Renal pelvis (tissue), 4 donors: ENCODE results near the gene TTLL10. TPM values are rescaled to one million over a fixed set of nuclear protein-coding genes. Genes with fewer than 3 reads are reported as not detected.

Source experiments
- DNase-seq: peaks from one replicate; pipeline ENCODE4 v3.0.0-alpha.2; 2013
- polyA plus RNA-seq, 3 donors: library from polyadenylated mRNA; unstranded; fragments of 120-200 nt; gene quantifications; one replicate each; pipeline ENCODE4 v1.2.1, GENCODE V29; 2013; ENCODE audit not compliant: insufficient read length in 3 of 3

TTLL10 gene
- polyA plus RNA-seq, 3 donors, result 0.94 to 1.1 (median 1.1) TPM

DNA sequence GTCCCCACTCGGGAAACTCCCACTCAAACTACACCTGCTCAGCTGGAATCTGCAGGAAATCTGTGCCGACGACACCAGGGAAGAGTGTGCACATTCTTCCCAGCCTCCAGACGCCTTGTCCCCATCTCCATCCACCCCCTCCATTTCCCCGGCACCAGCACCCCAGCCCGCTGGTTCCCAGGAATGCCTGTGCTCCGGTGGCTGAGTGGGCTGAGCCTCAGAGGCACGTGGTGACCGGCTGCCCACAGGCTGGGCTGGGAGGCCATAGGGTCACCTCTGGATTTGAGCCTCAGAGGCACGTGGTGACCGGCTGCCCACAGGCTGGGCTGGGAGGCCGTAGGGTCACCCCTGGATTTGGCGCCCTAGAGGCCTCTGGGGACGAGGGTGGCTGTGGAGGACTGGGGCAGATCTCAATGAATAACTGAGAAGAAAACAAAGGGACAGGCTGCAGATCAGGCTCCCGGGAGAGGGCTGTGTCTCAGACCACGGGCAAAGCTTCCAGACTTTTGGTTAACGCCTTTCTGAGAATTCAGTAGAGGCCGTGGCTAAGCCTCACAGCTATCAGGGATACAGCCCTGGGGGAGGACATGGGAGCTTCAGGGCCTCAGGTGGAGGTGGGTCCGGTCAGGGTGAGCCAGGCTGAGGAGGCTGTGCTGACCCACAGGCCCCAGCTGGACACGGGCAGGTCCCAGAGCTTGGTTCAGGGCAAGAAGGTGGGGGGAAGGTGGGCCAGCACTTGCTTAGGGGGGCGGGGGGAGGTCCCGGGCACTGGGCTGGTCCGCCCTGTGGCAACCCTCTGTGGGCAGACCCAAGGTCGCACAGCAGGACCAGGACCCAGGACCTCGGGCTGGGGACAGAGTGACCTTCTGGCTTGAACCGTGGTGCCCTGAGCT is 17.3 kb upstream of the TTLL10 start:
- DNase-seq, result no peak

- no peak for DNase-seq
These were observed 16.7 kb upstream of the TTLL10 start for GRCh38 chr1:1157033-1157365.

DNA sequence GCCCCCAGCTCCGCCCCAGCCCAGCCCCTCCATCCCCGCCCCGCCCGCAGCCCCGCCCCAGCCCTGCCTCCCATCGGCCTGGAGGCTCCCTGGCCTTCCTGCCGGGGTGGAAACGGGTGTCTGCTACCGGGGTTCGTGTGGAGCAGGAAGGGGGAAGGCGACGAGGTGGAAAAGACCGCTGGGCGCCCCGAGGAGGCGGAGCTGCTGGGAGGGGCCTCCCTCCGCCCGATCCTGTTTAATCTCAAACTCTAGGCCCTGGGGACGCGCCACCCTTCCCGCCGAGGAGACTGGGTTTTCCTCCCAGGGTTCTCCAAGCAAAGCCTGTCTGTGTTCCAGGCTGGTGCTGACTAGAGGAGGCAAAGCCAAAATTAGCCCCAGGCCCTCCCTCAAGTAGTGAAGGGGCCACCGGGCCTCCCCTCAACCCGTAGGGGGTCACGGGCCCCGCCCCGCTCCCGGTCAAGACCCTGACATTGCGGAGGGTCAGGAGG is 16.2 kb upstream of the TTLL10 start:
- peak; percentile 76 for DNase-seq

DNA sequence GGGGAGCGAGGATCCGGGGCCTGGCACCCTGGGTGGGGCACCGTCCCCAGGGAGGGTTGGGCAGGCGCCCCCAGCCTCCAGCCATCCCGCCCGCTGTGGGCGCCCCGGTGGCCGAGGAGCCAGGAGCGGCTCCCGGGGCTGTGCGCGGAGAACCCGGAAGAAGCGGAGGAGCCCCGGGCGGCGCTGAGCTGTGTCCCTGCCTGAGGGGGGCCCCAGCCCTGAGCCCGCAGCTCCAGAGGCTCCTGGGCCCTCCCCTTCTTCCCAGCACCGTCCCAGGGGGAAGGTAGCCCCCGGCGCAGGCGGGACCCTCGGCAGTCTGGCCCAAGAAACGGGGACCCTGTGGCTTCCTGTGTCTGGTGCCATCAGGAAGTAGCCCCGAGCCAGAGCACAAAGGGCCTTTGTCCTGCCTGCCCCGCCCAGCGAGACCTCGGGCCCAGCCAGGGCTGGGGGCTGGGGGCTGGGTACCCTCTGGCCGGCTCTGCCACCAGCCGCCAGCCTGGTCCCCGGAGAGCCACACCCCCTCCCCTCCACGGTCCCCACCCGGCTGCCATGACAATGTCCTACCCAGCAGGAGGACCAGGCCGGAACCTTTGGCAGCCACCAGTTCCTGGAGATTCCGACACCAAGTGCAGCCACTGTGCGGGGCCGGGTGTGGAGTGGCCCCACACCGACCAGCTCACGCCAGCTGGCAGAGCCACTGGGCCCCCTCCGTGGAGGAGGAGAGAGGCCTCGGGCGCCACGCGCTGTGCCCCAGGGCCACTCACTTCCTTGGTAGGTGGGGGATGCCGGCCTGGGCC is 15.6 kb upstream of the TTLL10 start:
- DNase-seq, result no peak

DNA sequence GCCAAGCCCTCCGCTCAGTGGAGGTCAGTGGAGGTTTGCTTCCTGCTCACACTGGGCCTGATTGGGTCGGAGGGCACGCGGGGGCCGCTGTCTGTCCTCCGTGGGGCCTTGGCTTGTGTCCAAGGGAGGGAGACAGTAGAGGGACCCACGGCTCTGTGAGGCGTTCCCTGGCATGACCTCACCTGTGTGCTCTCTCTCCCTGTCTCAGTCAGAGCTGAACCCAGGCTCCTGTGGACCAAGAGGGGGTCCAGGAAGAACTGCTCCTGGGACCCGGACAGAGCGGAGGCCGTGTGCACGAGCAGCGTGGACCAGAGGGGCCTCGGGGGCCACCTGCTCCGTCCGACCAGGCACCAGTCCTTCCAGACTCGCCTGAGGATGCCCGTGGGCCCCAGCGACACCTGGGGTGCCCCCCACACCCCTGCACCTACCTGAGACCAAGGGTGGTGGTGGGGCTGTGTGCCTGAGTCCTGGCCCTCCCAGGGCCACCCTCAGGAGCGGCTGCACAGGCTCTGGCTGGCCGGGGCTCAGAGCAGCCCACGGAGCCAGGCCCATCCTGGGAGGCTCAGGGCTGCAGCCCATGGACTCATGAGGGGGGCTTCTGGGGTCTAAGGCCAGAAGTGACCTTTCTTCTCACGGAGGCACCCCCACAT is 13.3 kb upstream of the TTLL10 start:
- DNase-seq, result no peak

DNA sequence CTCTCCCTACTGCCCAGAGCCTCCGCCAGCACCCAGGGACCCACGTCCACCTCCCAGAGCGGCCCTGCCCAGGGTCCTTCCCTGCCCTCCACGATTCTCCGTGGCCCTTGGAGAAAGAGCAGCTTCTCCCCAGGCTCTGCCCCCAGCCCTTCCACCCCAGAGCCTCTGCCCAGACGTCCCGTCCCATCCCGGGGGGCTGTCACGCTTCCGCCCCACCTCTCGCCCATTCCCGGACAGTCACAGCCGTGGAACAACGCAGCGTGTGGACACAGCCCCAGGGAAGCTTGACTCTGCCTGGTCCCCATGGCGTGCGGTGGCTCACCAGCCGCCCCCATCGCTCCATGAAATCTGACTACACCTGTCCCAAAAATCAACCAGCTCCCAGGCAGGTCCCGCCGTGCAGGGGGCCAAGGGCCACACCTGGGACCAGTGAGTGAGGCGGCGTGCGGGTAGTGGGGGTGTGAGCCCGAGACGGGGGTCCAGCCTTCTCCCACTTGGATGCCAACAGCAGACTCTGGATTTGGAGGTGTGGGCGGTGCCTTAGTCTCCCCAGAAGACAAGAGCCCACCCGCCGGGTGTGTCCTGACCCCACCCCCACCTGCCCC is 12.5 kb upstream of the TTLL10 start:
- DNase-seq, result no peak

GRCh38 chr1:1161683-1162079 is 12.0 kb upstream of the TTLL10 start:
- DNase-seq, result no peak

GRCh38 chr1:1162597-1163537 is 10.8 kb upstream of the TTLL10 start:
- peak; percentile 56 for DNase-seq

- DNase-seq, result no peak
These were observed 10.1 kb upstream of the TTLL10 start for GRCh38 chr1:1163538-1164070.

- DNase-seq, result no peak
These were observed 9.3 kb upstream of the TTLL10 start for GRCh38 chr1:1164361-1164700.

DNA sequence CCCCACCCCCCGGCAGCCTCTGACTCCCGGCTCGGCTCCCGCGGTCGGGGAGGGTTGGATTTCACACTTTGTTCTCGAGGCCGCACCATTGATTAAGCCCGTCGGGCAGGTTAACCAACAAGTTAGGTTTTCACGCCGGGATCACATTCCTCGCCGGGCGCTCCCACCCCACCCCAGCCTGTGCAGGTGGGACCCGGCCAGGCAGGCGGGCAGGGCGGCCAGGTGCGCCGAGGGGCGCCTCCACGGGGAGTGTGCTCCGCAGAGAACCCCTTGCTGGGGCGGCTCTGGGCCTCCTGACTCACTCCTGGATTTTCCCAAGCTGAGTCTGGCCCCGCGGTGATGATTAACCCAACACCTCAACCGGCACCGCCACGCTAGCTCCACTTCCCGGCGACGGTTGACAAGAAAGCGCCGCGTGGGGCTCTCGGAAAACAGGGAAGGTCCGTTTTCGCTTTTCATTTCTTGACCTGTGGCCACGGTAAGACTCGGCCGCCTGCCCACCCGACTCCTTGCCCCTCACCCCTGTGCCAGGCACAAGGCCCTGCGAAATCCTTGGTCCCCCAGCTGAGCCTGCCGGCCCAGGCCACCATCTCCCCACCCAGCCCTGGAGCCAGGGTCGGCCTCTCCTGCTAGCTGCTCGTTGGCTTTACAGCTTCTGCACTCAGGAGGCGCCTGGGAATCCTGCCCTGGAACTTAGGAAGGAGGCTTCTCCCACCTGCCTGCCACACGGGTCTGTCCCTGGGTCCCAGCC is 8.8 kb upstream of the TTLL10 start:
- DNase-seq, result peak; percentile 77

GRCh38 chr1:1165485-1165884 is 8.2 kb upstream of the TTLL10 start:
- no peak for DNase-seq

DNA sequence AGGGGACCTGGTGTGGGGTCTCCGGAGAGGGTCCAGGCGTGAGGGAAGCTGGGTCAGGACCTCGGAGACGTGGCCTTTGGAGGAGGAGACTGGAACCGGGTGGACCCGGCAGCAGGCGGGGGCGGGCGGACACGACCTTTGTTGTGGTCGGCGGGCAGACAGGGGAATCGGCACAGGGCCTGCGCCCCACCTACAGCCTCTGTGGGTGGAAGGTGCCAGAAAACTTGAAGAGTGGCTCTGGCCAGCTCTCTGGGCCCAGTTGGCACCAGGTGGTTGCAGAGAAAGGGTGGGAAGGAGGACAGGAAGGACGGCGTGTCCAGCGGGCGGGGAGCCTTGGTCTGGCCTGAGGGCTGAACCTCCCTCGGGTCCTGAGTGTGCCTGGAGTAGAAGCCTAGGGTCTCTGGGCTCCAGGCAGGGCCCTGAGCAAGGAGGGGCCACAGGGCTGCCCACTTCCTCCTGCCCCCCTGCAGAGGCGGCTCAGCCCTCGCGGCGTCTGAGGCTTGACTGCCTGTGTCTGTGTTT is 7.7 kb upstream of the TTLL10 start:
- no peak for DNase-seq

- no peak for DNase-seq
These were observed 6.9 kb upstream of the TTLL10 start for GRCh38 chr1:1166642-1167397.

DNA sequence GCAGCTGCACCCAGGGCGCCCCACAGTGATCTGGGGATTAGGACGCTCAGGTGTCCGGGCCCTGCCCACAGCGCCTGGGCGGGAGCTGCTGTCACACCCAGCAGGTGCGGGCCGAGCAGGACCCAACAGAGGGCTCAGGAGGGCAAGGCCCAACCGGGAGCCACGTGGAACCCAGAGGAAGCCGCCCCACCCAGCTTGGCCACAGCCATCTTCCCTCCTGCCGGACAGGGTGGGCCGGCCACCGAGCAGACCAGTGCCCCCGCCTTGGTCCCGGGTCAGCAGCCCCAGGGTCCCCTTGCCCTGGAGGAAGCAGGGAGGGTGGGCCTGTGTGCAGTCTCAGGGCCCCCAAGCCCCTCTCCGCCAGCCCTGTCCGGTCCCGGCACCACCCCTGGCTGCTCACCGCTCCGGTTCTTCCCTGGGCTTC is 6.3 kb upstream of the TTLL10 start:
- DNase-seq, result no peak

- no peak for DNase-seq
These were observed 5.7 kb upstream of the TTLL10 start for GRCh38 chr1:1167841-1168450.

DNA sequence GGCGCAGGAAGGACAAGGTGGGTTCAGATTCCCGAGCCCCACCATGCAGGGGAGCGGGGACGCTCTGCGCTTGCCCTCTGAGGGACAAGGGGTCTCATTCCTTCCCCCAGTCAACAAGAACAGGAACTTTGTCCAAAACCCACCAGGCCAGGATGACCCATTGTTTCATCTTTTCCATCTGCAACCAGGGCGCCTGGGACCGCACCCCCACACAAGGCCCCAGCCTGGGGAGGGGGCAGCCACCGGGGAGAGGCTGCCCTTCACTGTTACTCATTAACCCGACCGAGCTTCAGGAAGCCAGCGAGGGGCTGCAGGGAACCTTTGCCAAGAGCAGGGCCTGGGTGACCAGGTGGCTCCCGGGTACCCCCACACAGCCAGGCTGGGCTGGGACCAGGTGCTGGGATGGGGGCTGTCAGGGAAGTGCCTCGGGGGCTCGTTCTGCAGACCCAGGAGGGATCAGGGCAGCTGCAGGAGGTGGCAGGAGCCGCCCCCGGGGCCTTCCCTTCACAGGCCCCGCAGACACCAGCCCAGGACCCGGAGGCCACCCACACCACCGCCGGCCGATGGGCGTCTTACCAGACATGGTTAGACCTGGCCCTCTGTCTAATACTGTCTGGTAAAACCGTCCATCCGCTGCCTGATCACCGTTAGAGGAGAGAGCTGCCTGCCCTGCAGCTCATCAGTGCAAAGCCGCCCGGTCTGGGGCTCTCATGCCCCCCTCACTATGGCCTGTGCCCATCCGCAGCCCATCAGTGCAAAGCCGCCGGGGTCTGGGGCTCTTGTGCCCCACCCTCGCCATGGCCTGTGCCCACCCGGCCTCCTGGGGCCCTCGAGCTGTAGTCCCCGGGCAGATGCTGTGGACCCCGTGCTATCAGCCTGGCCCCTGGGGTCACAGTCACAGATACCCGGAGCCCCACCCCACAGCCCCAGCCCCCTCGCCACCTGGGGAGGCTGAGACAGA is 4.9 kb upstream of the TTLL10 start:
- DNase-seq, result no peak
